Ishikawa (cell line): ENCODE data around the gene CMSS1.

Experiments
- CREB1 ChIP-seq: IDR thresholded peaks from 2 replicates; pipeline ENCODE4 v1.6.1; 2012; ENCODE audit warnings: low read depth
- EP300 ChIP-seq: IDR thresholded peaks from 2 replicates; pipeline ENCODE4 v1.6.1; 2012; ENCODE audit warnings: borderline replicate concordance
- FOXM1 ChIP-seq: IDR thresholded peaks from 2 replicates; pipeline ENCODE4 v1.6.1; 2012; ENCODE audit warnings: low read depth, borderline replicate concordance
- RAD21 ChIP-seq: IDR thresholded peaks from 2 replicates; pipeline ENCODE4 v1.6.1; 2012; ENCODE audit warnings: low read depth
- TF ChIP-seq, protein P1 (sequence below): IDR thresholded peaks from 2 replicates; pipeline ENCODE4 v1.6.1; 2012; ENCODE audit warnings: low read depth, mild to moderate bottlenecking
- TF ChIP-seq, protein P2 (sequence below): IDR thresholded peaks from 2 replicates; pipeline ENCODE4 v1.6.1; 2012
- TF ChIP-seq, protein P3 (sequence below): IDR thresholded peaks from 2 replicates; pipeline ENCODE4 v1.6.1; 2012

DNA sequence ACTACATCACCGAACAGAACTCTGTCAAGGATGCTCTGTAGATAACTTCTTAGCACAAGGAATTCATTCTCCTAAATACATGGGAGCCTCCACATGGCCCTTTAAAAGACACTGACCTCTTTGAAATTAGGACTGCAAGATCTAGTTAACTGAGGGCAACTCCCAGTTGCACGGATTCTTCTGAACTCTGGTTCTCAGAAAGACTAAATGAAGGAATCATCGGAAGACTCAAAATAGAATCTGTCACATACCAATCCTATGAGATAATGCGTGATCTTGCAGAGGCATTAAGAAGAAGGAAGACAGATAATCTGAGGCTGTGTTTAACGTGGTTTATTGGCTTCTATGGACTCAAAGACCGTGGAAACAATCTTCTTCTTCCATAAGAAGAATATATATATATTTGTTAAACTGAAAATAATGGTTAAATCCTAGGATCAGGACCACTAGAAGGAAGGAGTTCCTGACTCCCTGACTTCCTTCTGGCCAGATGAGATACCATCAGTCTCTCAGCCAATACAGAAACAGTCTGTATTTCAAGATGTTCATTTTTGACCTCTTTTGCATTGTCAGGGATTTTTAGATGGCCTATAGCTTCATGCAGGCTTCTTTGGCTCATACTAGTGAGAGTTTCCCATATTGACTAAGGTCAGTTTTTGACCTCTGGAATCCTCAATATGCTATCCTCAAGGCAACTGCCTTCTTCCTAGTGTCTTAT is 409.2 kb downstream of the CMSS1 start:
- TF ChIP-seq, protein P1, sequence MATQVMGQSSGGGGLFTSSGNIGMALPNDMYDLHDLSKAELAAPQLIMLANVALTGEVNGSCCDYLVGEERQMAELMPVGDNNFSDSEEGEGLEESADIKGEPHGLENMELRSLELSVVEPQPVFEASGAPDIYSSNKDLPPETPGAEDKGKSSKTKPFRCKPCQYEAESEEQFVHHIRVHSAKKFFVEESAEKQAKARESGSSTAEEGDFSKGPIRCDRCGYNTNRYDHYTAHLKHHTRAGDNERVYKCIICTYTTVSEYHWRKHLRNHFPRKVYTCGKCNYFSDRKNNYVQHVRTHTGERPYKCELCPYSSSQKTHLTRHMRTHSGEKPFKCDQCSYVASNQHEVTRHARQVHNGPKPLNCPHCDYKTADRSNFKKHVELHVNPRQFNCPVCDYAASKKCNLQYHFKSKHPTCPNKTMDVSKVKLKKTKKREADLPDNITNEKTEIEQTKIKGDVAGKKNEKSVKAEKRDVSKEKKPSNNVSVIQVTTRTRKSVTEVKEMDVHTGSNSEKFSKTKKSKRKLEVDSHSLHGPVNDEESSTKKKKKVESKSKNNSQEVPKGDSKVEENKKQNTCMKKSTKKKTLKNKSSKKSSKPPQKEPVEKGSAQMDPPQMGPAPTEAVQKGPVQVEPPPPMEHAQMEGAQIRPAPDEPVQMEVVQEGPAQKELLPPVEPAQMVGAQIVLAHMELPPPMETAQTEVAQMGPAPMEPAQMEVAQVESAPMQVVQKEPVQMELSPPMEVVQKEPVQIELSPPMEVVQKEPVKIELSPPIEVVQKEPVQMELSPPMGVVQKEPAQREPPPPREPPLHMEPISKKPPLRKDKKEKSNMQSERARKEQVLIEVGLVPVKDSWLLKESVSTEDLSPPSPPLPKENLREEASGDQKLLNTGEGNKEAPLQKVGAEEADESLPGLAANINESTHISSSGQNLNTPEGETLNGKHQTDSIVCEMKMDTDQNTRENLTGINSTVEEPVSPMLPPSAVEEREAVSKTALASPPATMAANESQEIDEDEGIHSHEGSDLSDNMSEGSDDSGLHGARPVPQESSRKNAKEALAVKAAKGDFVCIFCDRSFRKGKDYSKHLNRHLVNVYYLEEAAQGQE, result no peak
- TF ChIP-seq RAD21, result no peak
- TF ChIP-seq EP300, result no peak
- TF ChIP-seq, protein P2, sequence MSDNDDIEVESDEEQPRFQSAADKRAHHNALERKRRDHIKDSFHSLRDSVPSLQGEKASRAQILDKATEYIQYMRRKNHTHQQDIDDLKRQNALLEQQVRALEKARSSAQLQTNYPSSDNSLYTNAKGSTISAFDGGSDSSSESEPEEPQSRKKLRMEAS, result no peak
- TF ChIP-seq CREB1, result no peak
- TF ChIP-seq, protein P3, sequence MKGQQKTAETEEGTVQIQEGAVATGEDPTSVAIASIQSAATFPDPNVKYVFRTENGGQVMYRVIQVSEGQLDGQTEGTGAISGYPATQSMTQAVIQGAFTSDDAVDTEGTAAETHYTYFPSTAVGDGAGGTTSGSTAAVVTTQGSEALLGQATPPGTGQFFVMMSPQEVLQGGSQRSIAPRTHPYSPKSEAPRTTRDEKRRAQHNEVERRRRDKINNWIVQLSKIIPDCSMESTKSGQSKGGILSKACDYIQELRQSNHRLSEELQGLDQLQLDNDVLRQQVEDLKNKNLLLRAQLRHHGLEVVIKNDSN, result no peak
- no peak for TF ChIP-seq FOXM1
